WTC11 (cell line): Measurements from ENCODE around the gene LPAR3. TPM values are rescaled to one million over a fixed set of nuclear protein-coding genes. Genes with fewer than 3 reads are reported as not detected.

Experiments used
- ATAC-seq: fragments of 200-7000 bp; cut with Tn5 transposase; 2 replicates; pipeline ENCODE4 v1.10.0; 2021; ENCODE audit warnings: mild to moderate bottlenecking, moderate library complexity
- CTCF ChIA-PET: fragments of 300-600 bp; sonication (Branson Sonifier 250); formaldehyde crosslinking; loops from one replicate; lab custom pipeline; 2021; ENCODE audit warnings: antibody characterized with exemption; lab: Charles Lee
- POLR2A ChIA-PET: fragments of 350-600 bp; sonication (Branson Sonifier 250); formaldehyde crosslinking; loops from one replicate; lab custom pipeline; 2021; ENCODE audit warnings: antibody characterized with exemption; lab: Charles Lee
- DNase-seq: peaks from one replicate; pipeline ENCODE4 v3.0.0; 2021; ENCODE audit warnings: low spot score
- H3K27ac Mint-ChIP-seq: 2 replicates; pipeline ENCODE4 v1.8.0; 2021; ENCODE audit warnings: mixed read lengths
- H3K27me3 Mint-ChIP-seq: 2 replicates; pipeline ENCODE4 v1.8.0; 2021; ENCODE audit warnings: low read depth, mild to moderate bottlenecking, moderate library complexity, mixed read lengths
- H3K36me3 Mint-ChIP-seq: 2 replicates; pipeline ENCODE4 v1.8.0; 2021; ENCODE audit warnings: mixed read lengths
- H3K4me1 Mint-ChIP-seq: 2 replicates; pipeline ENCODE4 v1.8.0; 2022; ENCODE audit warnings: mixed read lengths
- H3K4me3 Mint-ChIP-seq: 2 replicates; pipeline ENCODE4 v1.8.0; 2021; ENCODE audit warnings: mild to moderate bottlenecking, moderate library complexity, mixed read lengths
- H3K9me3 Mint-ChIP-seq: 2 replicates; pipeline ENCODE4 v1.8.0; 2021; ENCODE audit warnings: mixed read lengths
- ATF1 ChIP-seq: sonication (generic); formaldehyde crosslinking; IDR thresholded peaks from 2 replicates; pipeline ENCODE4 v1.8.1; 2023; ENCODE audit warnings: mild to moderate bottlenecking, moderate library complexity, missing genetic modification reagents
- ATF2 ChIP-seq: sonication (generic); formaldehyde crosslinking; IDR thresholded peaks from 2 replicates; pipeline ENCODE4 v1.8.1; 2022; ENCODE audit warnings: low read depth, missing genetic modification reagents, borderline replicate concordance
- CTCF ChIP-seq: fragments of 200-600 bp; IDR thresholded peaks from 2 replicates; pipeline ENCODE4 v1.8.0; 2022; ENCODE audit warnings: antibody characterized with exemption
- E2F5 ChIP-seq: sonication (generic); formaldehyde crosslinking; IDR thresholded peaks from 2 replicates; pipeline ENCODE4 v1.8.1; 2022; ENCODE audit warnings: mild to moderate bottlenecking, moderate library complexity, missing genetic modification reagents
- ETV6 ChIP-seq: sonication (generic); formaldehyde crosslinking; IDR thresholded peaks from 2 replicates; pipeline ENCODE4 v1.8.1; 2022; ENCODE audit warnings: mild to moderate bottlenecking, missing genetic modification reagents
- HMGXB4 ChIP-seq: sonication (generic); formaldehyde crosslinking; IDR thresholded peaks from 2 replicates; pipeline ENCODE4 v1.8.1; 2023; ENCODE audit warnings: mild to moderate bottlenecking, moderate library complexity, missing genetic modification reagents
- MAX ChIP-seq: sonication (generic); formaldehyde crosslinking; IDR thresholded peaks from 2 replicates; pipeline ENCODE4 v1.8.0; 2022; ENCODE audit warnings: mild to moderate bottlenecking, missing genetic modification reagents
- MXD4 ChIP-seq: fragments of 250-450 bp; sonication (Bioruptor Pico); IDR thresholded peaks from 2 replicates; pipeline ENCODE4 v1.8.0; 2021; ENCODE audit warnings: mild to moderate bottlenecking, moderate library complexity, borderline replicate concordance
- MYBL2 ChIP-seq: sonication (generic); formaldehyde crosslinking; IDR thresholded peaks from 2 replicates; pipeline ENCODE4 v1.8.1; 2023; ENCODE audit warnings: mild to moderate bottlenecking, moderate library complexity, missing genetic modification reagents
- NFATC4 ChIP-seq: fragments of 250-450 bp; sonication (Bioruptor Pico); IDR thresholded peaks from 2 replicates; pipeline ENCODE4 v1.9.0; 2021; ENCODE audit warnings: mild to moderate bottlenecking
- NR1H2 ChIP-seq: sonication (generic); formaldehyde crosslinking; IDR thresholded peaks from 2 replicates; pipeline ENCODE4 v1.9.0; 2021; ENCODE audit warnings: mild to moderate bottlenecking, moderate library complexity, missing genetic modification reagents
- RORB ChIP-seq: fragments of 250-450 bp; sonication (Bioruptor Pico); IDR thresholded peaks from 2 replicates; pipeline ENCODE4 v1.9.0; 2021; ENCODE audit warnings: mild to moderate bottlenecking
- SMAD4 ChIP-seq: sonication (generic); formaldehyde crosslinking; IDR thresholded peaks from 2 replicates; pipeline ENCODE4 v1.8.0; 2022; ENCODE audit warnings: mild to moderate bottlenecking, missing genetic modification reagents
- STAT6 ChIP-seq: sonication (generic); formaldehyde crosslinking; conservative IDR thresholded peaks from 2 replicates; pipeline ENCODE4 v1.8.1; 2023; ENCODE audit warnings: mild to moderate bottlenecking, low read depth, missing genetic modification reagents, moderate library complexity
- TP53 ChIP-seq: sonication (generic); formaldehyde crosslinking; IDR thresholded peaks from 2 replicates; pipeline ENCODE4 v1.8.1; 2023; ENCODE audit warnings: mild to moderate bottlenecking, missing genetic modification reagents
- USF2 ChIP-seq: sonication (generic); formaldehyde crosslinking; IDR thresholded peaks from 2 replicates; pipeline ENCODE4 v1.8.1; 2023; ENCODE audit warnings: mild to moderate bottlenecking, missing genetic modification reagents, moderate library complexity
- ZNF281 ChIP-seq: sonication (generic); formaldehyde crosslinking; IDR thresholded peaks from 2 replicates; pipeline ENCODE4 v1.8.0; 2023; ENCODE audit warnings: mild to moderate bottlenecking, missing genetic modification reagents
- ZNF317 ChIP-seq: sonication (generic); formaldehyde crosslinking; IDR thresholded peaks from 2 replicates; pipeline ENCODE4 v1.8.1; 2023; ENCODE audit warnings: low read depth, mild to moderate bottlenecking, moderate library complexity, missing genetic modification reagents, borderline replicate concordance
- ZNF396 ChIP-seq: fragments of 250-450 bp; sonication (Bioruptor Pico); IDR thresholded peaks from 2 replicates; pipeline ENCODE4 v1.8.0; 2021; ENCODE audit warnings: mild to moderate bottlenecking, moderate library complexity, borderline replicate concordance
- ZNF423 ChIP-seq: fragments of 250-450 bp; sonication (Bioruptor Pico); IDR thresholded peaks from 2 replicates; pipeline ENCODE4 v2.1.2; 2022; ENCODE audit warnings: mild to moderate bottlenecking, moderate library complexity
- total RNA-seq: library from RNA; stranded (reverse); gene quantifications from 3 replicates; pipeline ENCODE4 v1.2.3, GENCODE V29; 2021

LPAR3 gene
- total RNA-seq, 1 experiment from 2014 or later = 33.3 TPM

GRCh38 chr1:84781946-84782771 lies 110.8 kb downstream of the LPAR3 start:
- peak overlapping the region; percentile 54 for H3K4me3 Mint-ChIP-seq
- H3K4me1 Mint-ChIP-seq = peaks cover 15% of the 10 kb centered on the region
- ATAC-seq (peak; percentile 95), DNase-seq (peak; percentile 91)
- H3K27me3 Mint-ChIP-seq = no peaks in the 10 kb centered on the region
- peak overlapping the region; percentile 64 for H3K27ac Mint-ChIP-seq
- ChIA-PET CTCF (interaction anchor here (0.5 to 2.0 kb wide), 72 partner anchors 9 to 1746 kb away, joined by 3 to 33 read pairs (median 4); partner anchors contain the start of genes C1orf52, GNG5, LPAR3 and SPATA1), POLR2A (interaction anchor here (0.8 kb wide), 1 partner anchor 275 kb away, joined by 3 read pairs; the partner anchor contains the start of gene GNG5)
- TF ChIP-seq MYBL2 (CRISPR knock-in tag) (no peak), ZNF317 (CRISPR knock-in tag) (no peak), ZNF423 (CRISPR knock-in tag) (peak; percentile 95), NR1H2 (no peak), MAX (CRISPR knock-in tag) (no peak), ETV6 (CRISPR knock-in tag) (no peak), TP53 (CRISPR knock-in tag) (no peak), HMGXB4 (CRISPR knock-in tag) (no peak), MXD4 (CRISPR knock-in tag) (no peak), ZNF396 (CRISPR knock-in tag) (0 out of 2 replicates have a peak, but pooled peaks have one; percentile 27), NFATC4 (CRISPR knock-in tag) (no peak), ZNF281 (no peak), E2F5 (no peak), ATF1 (CRISPR knock-in tag) (no peak), STAT6 (CRISPR knock-in tag) (no peak), USF2 (CRISPR knock-in tag) (no peak), ATF2 (CRISPR knock-in tag) (no peak), SMAD4 (CRISPR knock-in tag) (no peak), RORB (CRISPR knock-in tag) (no peak), CTCF (peak; percentile 80)
- H3K9me3 Mint-ChIP-seq = peaks cover 16% of the 10 kb centered on the region
- no peaks in the 10 kb centered on the region for H3K36me3 Mint-ChIP-seq
